ENCODE data around the gene OBSCN.

OBSCN gene

DNA sequence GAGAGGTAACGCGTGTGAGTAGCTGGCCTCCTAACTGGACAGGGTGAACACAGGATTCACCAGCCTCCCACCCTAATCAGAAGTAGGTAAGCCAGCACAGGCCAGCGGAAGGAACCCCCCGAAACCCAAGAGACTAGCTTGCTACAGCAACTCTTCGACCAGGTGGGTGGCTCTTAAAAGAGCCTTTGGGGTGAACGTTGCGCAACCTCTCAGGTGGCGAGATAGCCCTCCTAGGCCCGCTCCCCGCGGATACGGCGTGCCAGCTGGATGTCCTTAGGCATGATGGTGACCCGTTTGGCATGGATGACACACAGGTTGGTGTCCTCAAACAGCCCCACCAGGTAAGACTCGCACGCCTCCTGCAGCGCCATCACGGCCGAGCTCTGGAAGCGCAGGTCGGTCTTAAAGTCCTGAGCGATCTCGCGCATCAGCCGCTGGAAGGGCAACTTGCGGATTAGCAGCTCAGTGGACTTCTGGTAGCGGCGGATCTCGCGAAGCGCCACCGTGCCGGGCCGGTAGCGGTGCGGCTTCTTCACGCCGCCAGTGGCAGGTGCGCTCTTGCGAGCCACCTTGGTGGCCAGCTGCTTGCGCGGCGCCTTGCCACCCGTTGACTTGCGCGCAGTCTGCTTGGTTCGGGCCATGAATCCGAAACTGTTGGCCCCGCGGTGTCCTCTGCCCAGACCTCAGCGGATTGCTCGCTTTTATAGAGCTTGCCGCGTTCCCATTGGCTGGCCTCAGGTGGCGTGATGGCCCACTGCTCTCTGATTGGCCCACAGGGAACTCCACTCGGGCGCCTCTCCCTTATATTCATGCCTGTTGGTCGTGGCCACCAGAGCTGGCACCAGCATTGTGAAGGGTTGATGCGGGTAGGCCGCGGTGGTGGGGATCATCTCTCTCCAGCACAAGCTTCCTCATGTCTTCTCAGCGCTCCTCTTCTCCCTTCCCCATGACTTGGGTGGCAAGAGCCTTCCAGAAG is 217.1 kb downstream of the OBSCN start:
- ChIA-PET POLR2A (ENCODE audit: low non-redundant PET) (no interaction called here), CTCF (interaction anchor here (0.5 kb wide), 1 partner anchor 33 kb away, joined by 3 read pairs; no protein-coding TSS in a partner anchor)
- DNase-seq (ENCODE audit: low spot score): no peak
- no peak overlapping the region for H3K27ac ChIP-seq
- TF ChIP-seq CTCF (conservative IDR thresholded peaks at IDR 0.05; ENCODE audit: low read depth): no peak

GRCh38 chr1:228426518-228427175 is 218.8 kb downstream of the OBSCN start:
- no peak for TF ChIP-seq CTCF (conservative IDR thresholded peaks at IDR 0.05; ENCODE audit: low read depth)
- H3K27ac ChIP-seq: no peak overlapping the region
- no peak for DNase-seq (ENCODE audit: low spot score)
- CTCF ChIA-PET: no interaction called here
- POLR2A ChIA-PET (ENCODE audit: low non-redundant PET): no interaction called here

DNA sequence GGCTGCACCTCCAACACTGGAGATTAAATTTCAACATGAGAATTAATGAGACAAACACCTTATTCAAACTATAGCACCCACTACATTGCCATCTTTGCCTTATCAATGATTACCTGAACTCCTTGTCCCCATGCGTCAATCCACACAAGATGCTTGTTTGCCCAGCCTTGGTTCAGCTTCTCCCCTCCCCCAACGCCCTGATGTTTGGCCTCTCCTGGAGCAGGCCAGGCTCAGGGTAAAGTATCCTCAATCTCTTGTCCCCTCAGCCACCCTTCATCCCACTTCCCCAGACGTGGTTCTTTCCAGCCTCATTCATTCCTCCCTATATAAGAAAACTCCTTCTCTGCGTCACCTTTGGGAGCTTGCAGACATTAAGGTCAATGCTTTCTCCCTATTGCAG is 220.6 kb downstream of the OBSCN start:
- POLR2A ChIA-PET (ENCODE audit: low non-redundant PET): no interaction called here
- no peak for DNase-seq (ENCODE audit: low spot score)
- no peak overlapping the region for H3K27ac ChIP-seq
- CTCF ChIA-PET: no interaction called here
- no peak for TF ChIP-seq CTCF (conservative IDR thresholded peaks at IDR 0.05; ENCODE audit: low read depth)
